Adrenal gland (tissue), 5 donors: ENCODE results near the gene GJA5.

Experiments used
- POLR2A ChIP-seq, 2 donors: fragments of 450-650 bp; IDR thresholded peaks; one replicate each; pipeline ENCODE4 v1.6.1; 2017; ENCODE audit warnings: antibody characterized with exemption in 2 of 2, mild to moderate bottlenecking in 2 of 2, moderate library complexity in 1 of 2
- TF ChIP-seq, protein P1 (sequence below), 6 experiments: fragments of 450-650 bp in 4 of 6; fragments of 200-600 bp in 2 of 6; sonication (generic) in 1 of 6; IDR thresholded peaks; 1 replicate in 5 of 6; 2 replicates in 1 of 6; pipeline versions ENCODE4 v1.5.1 to v1.8.0; 2016 to 2021; ENCODE audit warnings: antibody characterized with exemption in 6 of 6, mild to moderate bottlenecking in 2 of 6, moderate library complexity in 1 of 6
- donor health status: DM: no; HTN: no; CAD: no.

DNA sequence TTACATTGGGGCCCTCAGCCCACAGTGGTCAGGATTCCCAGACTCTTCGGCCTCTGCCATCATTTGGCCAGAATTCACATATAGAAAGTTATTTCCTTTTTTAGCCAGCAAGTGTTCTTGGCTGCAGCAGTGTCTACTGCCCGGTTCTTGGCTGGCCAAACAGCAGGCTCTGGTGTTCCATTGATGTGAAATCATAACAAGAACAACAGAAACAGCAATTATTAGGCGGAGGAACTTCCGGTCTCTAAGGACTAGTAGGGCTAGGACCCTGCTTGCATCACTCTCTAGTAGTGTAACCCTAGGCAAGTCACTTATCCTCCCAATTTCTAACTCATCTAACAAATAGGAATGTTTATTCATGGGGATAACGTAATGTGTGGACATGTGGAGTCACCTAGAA, 8.7 kb upstream of the GJA5 start:
- TF ChIP-seq, protein P1, sequence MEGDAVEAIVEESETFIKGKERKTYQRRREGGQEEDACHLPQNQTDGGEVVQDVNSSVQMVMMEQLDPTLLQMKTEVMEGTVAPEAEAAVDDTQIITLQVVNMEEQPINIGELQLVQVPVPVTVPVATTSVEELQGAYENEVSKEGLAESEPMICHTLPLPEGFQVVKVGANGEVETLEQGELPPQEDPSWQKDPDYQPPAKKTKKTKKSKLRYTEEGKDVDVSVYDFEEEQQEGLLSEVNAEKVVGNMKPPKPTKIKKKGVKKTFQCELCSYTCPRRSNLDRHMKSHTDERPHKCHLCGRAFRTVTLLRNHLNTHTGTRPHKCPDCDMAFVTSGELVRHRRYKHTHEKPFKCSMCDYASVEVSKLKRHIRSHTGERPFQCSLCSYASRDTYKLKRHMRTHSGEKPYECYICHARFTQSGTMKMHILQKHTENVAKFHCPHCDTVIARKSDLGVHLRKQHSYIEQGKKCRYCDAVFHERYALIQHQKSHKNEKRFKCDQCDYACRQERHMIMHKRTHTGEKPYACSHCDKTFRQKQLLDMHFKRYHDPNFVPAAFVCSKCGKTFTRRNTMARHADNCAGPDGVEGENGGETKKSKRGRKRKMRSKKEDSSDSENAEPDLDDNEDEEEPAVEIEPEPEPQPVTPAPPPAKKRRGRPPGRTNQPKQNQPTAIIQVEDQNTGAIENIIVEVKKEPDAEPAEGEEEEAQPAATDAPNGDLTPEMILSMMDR (IDR thresholded peaks at IDR 0.05): no peak
- TF ChIP-seq POLR2A (IDR thresholded peaks at IDR 0.05): no peak
